Psoas muscle (tissue), 8 donors: Measurements from ENCODE around the gene SMARCC2. TPM values are rescaled to one million over a fixed set of nuclear protein-coding genes. Genes with fewer than 3 reads are reported as not detected.
A peak's percentile ranks its signal among the peaks of the same experiment; 100 is the strongest.

Experiments used
- ATAC-seq, 4 donors: fragments of 200-7000 bp; cut with Tn5 transposase; one replicate each; pipeline ENCODE4 v1.9.1; 2020; ENCODE audit warnings: moderate library complexity in 3 of 4, mild to moderate bottlenecking in 2 of 4
- DNase-seq, 2 donors: peaks; one replicate each; pipeline ENCODE4 v3.0.0-alpha.2; 2020
- H3K27ac ChIP-seq: fragments of 200-600 bp; one replicate; pipeline ENCODE4 v1.8.0; 2022
- H3K27me3 ChIP-seq, 3 donors: fragments of 200-600 bp in 1 of 3; one replicate each; pipeline versions ENCODE4 v1.6.1 to v1.8.0; 2013 to 2022; ENCODE audit warnings: low read length in 2 of 3, mild to moderate bottlenecking in 2 of 3, moderate library complexity in 1 of 3; ENCODE audit not compliant: insufficient read depth in 3 of 3
- H3K36me3 ChIP-seq, 2 donors: fragments of 200-600 bp in 1 of 2; one replicate each; pipeline versions ENCODE4 v1.6.1 to v1.8.0; 2013 to 2022; ENCODE audit warnings: low read depth in 1 of 2, mild to moderate bottlenecking in 1 of 2, moderate library complexity in 1 of 2; ENCODE audit not compliant: insufficient read depth in 1 of 2
- H3K4me1 ChIP-seq: fragments of 200-600 bp; one replicate; pipeline ENCODE4 v1.8.0; 2022
- H3K4me3 ChIP-seq: fragments of 200-600 bp; one replicate; pipeline ENCODE4 v1.8.0; 2022; ENCODE audit warnings: mild to moderate bottlenecking
- H3K9me3 ChIP-seq: fragments of 200-600 bp; one replicate; pipeline ENCODE4 v1.8.0; 2022
- WGBS, 3 donors: extraction: QIAGEN DNeasy Blood & Tissue Kit; methylation state at CpG; one replicate each; pipeline versions ENCODE4 v1.1.6 to v1.1.7; 2013; 5-methylcytosine and 5-hydroxymethylcytosine counted together
- intact Hi-C, 2 donors: fragments of 100-400 bp; cut with DNase I; formaldehyde crosslinking; loops; one replicate each; pipeline versions ENCODE4 v1.11.0 to v1.14.2; 2022
- polyA plus RNA-seq, 3 donors: library from polyadenylated mRNA; stranded (reverse); fragments of 200-250 nt; gene quantifications; one replicate each; pipeline ENCODE4 v1.2.3, GENCODE V29; 2013
- total RNA-seq, 4 donors: library from RNA; stranded (reverse); fragmentation: NEBNext Ultra II Directional in 2 of 4; extraction: Animal tissue kit (Norgen Biotek cat#: 25700) in 2 of 4; gene quantifications; one replicate each; pipeline versions ENCODE4 v1.2.1 to v1.2.4, GENCODE V29; 2021 to 2023
- TF ChIP-seq, protein P1 (sequence below): fragments of 200-600 bp; IDR thresholded peaks from one replicate; pipeline ENCODE4 v1.8.0; 2022; ENCODE audit warnings: antibody characterized with exemption
- donor health status: healthy with polysubstance abuse.
- donor health status: DM: no; HTN: no; CAD: no; lungs with moderate emphysema.
- donor health status: Bipolar disorder and iron deficiency.
- donor health status: healthy.
- donor health status: DM: yes; HTN: yes; CAD: no.
- donor health status: DM: no; HTN: no; CAD: no.
- donor health status: DM: no; HTN: no; CAD: no.
- donor health status: DM: yes; HTN: yes; CAD: no.

The SMARCC2 gene
- total and polyA plus RNA-seq, 7 donors, result 16.5 to 78.7 (median 49.8) TPM

DNA sequence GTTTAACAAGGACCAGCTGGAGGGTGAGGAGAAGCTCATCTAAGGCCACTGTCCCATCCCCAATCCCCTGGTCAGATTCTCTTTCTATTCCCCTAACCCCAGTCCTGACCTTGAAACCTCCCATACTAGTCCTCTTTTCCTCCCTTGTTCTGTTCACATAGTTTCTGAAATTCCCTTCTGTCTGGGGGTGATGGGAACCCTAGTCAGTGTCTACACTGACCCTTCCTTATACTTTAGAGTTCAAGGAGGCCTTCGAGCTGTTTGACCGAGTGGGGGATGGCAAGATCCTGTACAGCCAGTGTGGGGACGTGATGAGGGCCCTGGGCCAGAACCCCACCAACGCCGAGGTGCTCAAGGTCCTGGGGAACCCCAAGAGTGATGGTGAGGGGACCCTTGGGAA lies 34.5 kb downstream of the SMARCC2 start:
- DNase-seq, result no peak
- 73 to 79% (median 74%) methylated on average over 5 of the region's 5 CpGs for WGBS, 3 donors
- Histone ChIP-seq H3K9me3 (no peaks in the 10 kb centered on the region), H3K27ac (peak overlapping the region; percentile 90), H3K36me3 (peaks cover 4 to 8% of the 10 kb centered on the region in 2 donors), H3K4me1 (peaks cover 30% of the 10 kb centered on the region), H3K27me3 (no peaks in the 10 kb centered on the region), H3K4me3 (peak overlapping the region; percentile 75)
- TF ChIP-seq, protein P1, sequence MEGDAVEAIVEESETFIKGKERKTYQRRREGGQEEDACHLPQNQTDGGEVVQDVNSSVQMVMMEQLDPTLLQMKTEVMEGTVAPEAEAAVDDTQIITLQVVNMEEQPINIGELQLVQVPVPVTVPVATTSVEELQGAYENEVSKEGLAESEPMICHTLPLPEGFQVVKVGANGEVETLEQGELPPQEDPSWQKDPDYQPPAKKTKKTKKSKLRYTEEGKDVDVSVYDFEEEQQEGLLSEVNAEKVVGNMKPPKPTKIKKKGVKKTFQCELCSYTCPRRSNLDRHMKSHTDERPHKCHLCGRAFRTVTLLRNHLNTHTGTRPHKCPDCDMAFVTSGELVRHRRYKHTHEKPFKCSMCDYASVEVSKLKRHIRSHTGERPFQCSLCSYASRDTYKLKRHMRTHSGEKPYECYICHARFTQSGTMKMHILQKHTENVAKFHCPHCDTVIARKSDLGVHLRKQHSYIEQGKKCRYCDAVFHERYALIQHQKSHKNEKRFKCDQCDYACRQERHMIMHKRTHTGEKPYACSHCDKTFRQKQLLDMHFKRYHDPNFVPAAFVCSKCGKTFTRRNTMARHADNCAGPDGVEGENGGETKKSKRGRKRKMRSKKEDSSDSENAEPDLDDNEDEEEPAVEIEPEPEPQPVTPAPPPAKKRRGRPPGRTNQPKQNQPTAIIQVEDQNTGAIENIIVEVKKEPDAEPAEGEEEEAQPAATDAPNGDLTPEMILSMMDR, result no peak
- no peak for ATAC-seq
- intact Hi-C loops, result loop anchor here in 1 of 2 donors (5.0 kb wide), 1 partner anchor 33 kb away; no protein-coding TSS in a partner anchor

GRCh38 chr12:56154246-56154771 lies 35.0 kb downstream of the SMARCC2 start:
- peaks cover under 1 to 9% of the 10 kb centered on the region in 2 donors for H3K36me3 ChIP-seq
- no peaks in the 10 kb centered on the region for H3K9me3 ChIP-seq
- peak overlapping the region; percentile 90 for H3K27ac ChIP-seq
- H3K4me3 ChIP-seq, result peak overlapping the region; percentile 75
- no peaks in the 10 kb centered on the region for H3K27me3 ChIP-seq
- 45 to 71% (median 69%) methylated on average over 1 of the region's 1 CpG for WGBS, 3 donors
- ATAC-seq, result peak in 1 of 4 donors; percentile 21
- H3K4me1 ChIP-seq, result peaks cover 25% of the 10 kb centered on the region
- intact Hi-C loops, result no loop called here
- TF ChIP-seq, protein P1, result no peak
- no peak for DNase-seq

GRCh38 chr12:56153678-56154065 lies 35.6 kb downstream of the SMARCC2 start:
- Histone ChIP-seq H3K36me3 (peaks cover 0 to 12% of the 10 kb centered on the region in 2 donors), H3K9me3 (no peaks in the 10 kb centered on the region), H3K4me1 (peaks cover 25% of the 10 kb centered on the region), H3K27ac (peak overlapping the region; percentile 90), H3K27me3 (no peaks in the 10 kb centered on the region), H3K4me3 (peak overlapping the region; percentile 75)
- TF ChIP-seq, protein P1, result no peak
- WGBS, 3 donors, result 46 to 50% (median 50%) methylated on average over 5 of the region's 5 CpGs
- intact Hi-C loops, result loop anchor here in 1 of 2 donors (2.0 kb wide), 1 partner anchor 35 kb away; the partner anchor contains the start of gene SMARCC2
- no peak for DNase-seq
- no peak for ATAC-seq

GRCh38 chr12:56152756-56153677 lies 36.3 kb downstream of the SMARCC2 start:
- Histone ChIP-seq H3K4me1 (peaks cover 25% of the 10 kb centered on the region), H3K9me3 (no peaks in the 10 kb centered on the region), H3K4me3 (peak overlapping the region; percentile 75), H3K27me3 (no peaks in the 10 kb centered on the region), H3K27ac (peak overlapping the region; percentile 90), H3K36me3 (peaks cover 0 to 12% of the 10 kb centered on the region in 2 donors)
- intact Hi-C loops, result loop anchor here in 1 of 2 donors (2.0 kb wide), 1 partner anchor 36 kb away; the partner anchor contains the start of gene SMARCC2
- no peak for DNase-seq
- ATAC-seq, result no peak
- TF ChIP-seq, protein P1, result no peak
- WGBS, 3 donors, result 4 to 11% (median 7%) methylated on average over 8 of the region's 8 CpGs
